Loucy (cell line): ENCODE measurements around the gene USP34.
"Not testable (repeated sequence)": the region's sequence is repeated elsewhere in the genome, so short reads cannot be mapped to it uniquely, and the experiment has no call there.

Source experiments
- H2AFZ ChIP-seq: fragments of 200-600 bp; sonication (generic); 2 replicates; pipeline ENCODE4 v1.6.0; 2016; ENCODE audit warnings: antibody characterized with exemption, mild to moderate bottlenecking, low read length, moderate library complexity
- H3F3A ChIP-seq: fragments of 200-600 bp; 2 replicates; pipeline ENCODE4 v1.6.0; 2016; ENCODE audit warnings: antibody characterized with exemption, low read depth, mild to moderate bottlenecking
- H3K27me3 ChIP-seq: fragments of 200-600 bp; sonication (generic); 2 replicates; pipeline ENCODE4 v1.6.1; 2014; ENCODE audit warnings: low read length, mild to moderate bottlenecking; ENCODE audit not compliant: insufficient read depth, poor library complexity, severe bottlenecking
- H3K36me3 ChIP-seq: fragments of 200-600 bp; sonication (generic); 2 replicates; pipeline ENCODE4 v1.6.1; 2016; ENCODE audit warnings: low read length; ENCODE audit not compliant: insufficient read depth
- H3K4me1 ChIP-seq: fragments of 200-600 bp; sonication (generic); 2 replicates; pipeline ENCODE4 v1.5.1; 2014; ENCODE audit warnings: low read length, mild to moderate bottlenecking; ENCODE audit not compliant: insufficient read depth, poor library complexity, severe bottlenecking
- H3K4me2 ChIP-seq: fragments of 200-600 bp; sonication (generic); 2 replicates; pipeline ENCODE4 v1.6.0; 2014; ENCODE audit warnings: antibody characterized with exemption, low read length, low read depth, mild to moderate bottlenecking; ENCODE audit not compliant: poor library complexity, severe bottlenecking
- H3K4me3 ChIP-seq: fragments of 200-600 bp; sonication (generic); 2 replicates; pipeline ENCODE4 v1.5.1; 2014; ENCODE audit warnings: low read length, mild to moderate bottlenecking, mixed read lengths; ENCODE audit not compliant: poor library complexity, severe bottlenecking
- H3K79me2 ChIP-seq: fragments of 200-600 bp; sonication (generic); 2 replicates; pipeline ENCODE4 v1.6.1; 2014; ENCODE audit warnings: low read length; ENCODE audit not compliant: insufficient read depth
- H3K9ac ChIP-seq: fragments of 200-600 bp; sonication (generic); 2 replicates; pipeline ENCODE4 v1.6.0; 2014; ENCODE audit warnings: mild to moderate bottlenecking, low read depth, low read length, moderate library complexity; ENCODE audit not compliant: poor library complexity, severe bottlenecking
- H3K9me2 ChIP-seq: fragments of 200-600 bp; sonication (generic); replicated peaks from 2 replicates; pipeline ENCODE4 v1.6.1; 2016; ENCODE audit warnings: low read depth, low read length, mixed read lengths
- H3K9me3 ChIP-seq: fragments of 200-600 bp; sonication (generic); 2 replicates; pipeline ENCODE4 v1.6.1; 2014; ENCODE audit warnings: mild to moderate bottlenecking, antibody characterized with exemption, low read length, low read depth; ENCODE audit not compliant: insufficient read depth
- H4K20me1 ChIP-seq: fragments of 200-600 bp; sonication (generic); 2 replicates; pipeline ENCODE4 v1.6.0; 2014; ENCODE audit warnings: antibody characterized with exemption, low read length, mild to moderate bottlenecking; ENCODE audit not compliant: insufficient read depth, poor library complexity, severe bottlenecking
- CTCF ChIP-seq: fragments of 200-600 bp; sonication (generic); conservative IDR thresholded peaks from 2 replicates; pipeline ENCODE4 v1.5.1; 2014; ENCODE audit warnings: mild to moderate bottlenecking, antibody characterized with exemption, low read length
- EZH2phosphoT487 ChIP-seq: fragments of 200-600 bp; IDR thresholded peaks from 2 replicates; pipeline ENCODE4 v1.6.1; 2018; ENCODE audit warnings: antibody characterized with exemption, mild to moderate bottlenecking, moderate library complexity, borderline replicate concordance

USP34 gene

GRCh38 chr2:61471905-61472805 lies 1.3 kb upstream of the USP34 start:
- Histone ChIP-seq H3K9me2 (no peaks in the 10 kb centered on the region), H2AFZ (peak overlapping the region; percentile 93), H3K4me2 (peak overlapping the region; percentile 88), H3K79me2 (peaks cover 46% of the 10 kb centered on the region), H3K9me3 (no peaks in the 10 kb centered on the region), H4K20me1 (peaks cover 29% of the 10 kb centered on the region), H3F3A (0 out of 2 replicates have a peak, but pooled peaks cover 4% of the 10 kb centered on the region), H3K27me3 (no peaks in the 10 kb centered on the region), H3K9ac (peak overlapping the region; percentile 91), H3K4me3 (peak overlapping the region; percentile 78), H3K4me1 (peaks cover 20% of the 10 kb centered on the region), H3K36me3 (peaks cover 1% of the 10 kb centered on the region; the same call in 1 of the 2 replicates)
- no peak for TF ChIP-seq CTCF
- TF ChIP-seq EZH2phosphoT487, result no peak

GRCh38 chr2:61470122-61470951 lies 550 bp downstream of the USP34 start:
- Histone ChIP-seq H3K36me3 (no peaks in the 10 kb centered on the region), H3K9me3 (no peaks in the 10 kb centered on the region), H3K79me2 (peaks cover 64% of the 10 kb centered on the region), H3K4me3 (peak overlapping the region; percentile 86), H3K9ac (peak overlapping the region; percentile 87), H3K4me1 (peaks cover 20% of the 10 kb centered on the region), H3K9me2 (no peaks in the 10 kb centered on the region), H3K27me3 (no peaks in the 10 kb centered on the region), H4K20me1 (peaks cover 42% of the 10 kb centered on the region), H2AFZ (no peak overlapping the region), H3K4me2 (peak overlapping the region; percentile 72), H3F3A (0 out of 2 replicates have a peak, but pooled peaks cover 4% of the 10 kb centered on the region)
- TF ChIP-seq EZH2phosphoT487 (no peak), CTCF (no peak)

GRCh38 chr2:61469424-61470121 lies 1.3 kb downstream of the USP34 start:
- H3K36me3 ChIP-seq, result no peaks in the 10 kb centered on the region
- H3K4me3 ChIP-seq, result peak overlapping the region; percentile 86
- H3K9me3 ChIP-seq, result no peaks in the 10 kb centered on the region
- 0 out of 2 replicates have a peak, but pooled peaks cover 4% of the 10 kb centered on the region for H3F3A ChIP-seq
- H2AFZ ChIP-seq, result no peak overlapping the region
- no peaks in the 10 kb centered on the region for H3K27me3 ChIP-seq
- peaks cover 20% of the 10 kb centered on the region for H3K4me1 ChIP-seq
- peaks cover 72% of the 10 kb centered on the region for H3K79me2 ChIP-seq
- peak overlapping the region; percentile 87 for H3K9ac ChIP-seq
- TF ChIP-seq EZH2phosphoT487 (no peak), CTCF (no peak)
- peaks cover 50% of the 10 kb centered on the region for H4K20me1 ChIP-seq
- no peaks in the 10 kb centered on the region for H3K9me2 ChIP-seq
- H3K4me2 ChIP-seq, result peak overlapping the region; percentile 72

- H3K36me3 ChIP-seq, H3K9me3 ChIP-seq, H3K27me3 ChIP-seq, H3F3A ChIP-seq, H3K9me2 ChIP-seq, H2AFZ ChIP-seq: not testable (repeated sequence)
- Histone ChIP-seq H3K79me2 (peaks cover 85% of the 10 kb centered on the region), H3K4me3 (peak overlapping the region; percentile 86), H4K20me1 (peaks cover 64% of the 10 kb centered on the region), H3K4me1 (peaks cover 32% of the 10 kb centered on the region), H3K9ac (peak overlapping the region; percentile 87), H3K4me2 (peak overlapping the region; percentile 72)
Measured at GRCh38 chr2:61468231-61468630, 2.7 kb downstream of the USP34 start.
